Keratinocyte (primary cell): ENCODE data around the gene ECEL1. TPM values are rescaled to one million over a fixed set of nuclear protein-coding genes. Genes with fewer than 3 reads are reported as not detected.

ENCODE experiments used
- DNase-seq: peaks from one replicate; pipeline ENCODE4 v3.0.0-alpha.2; 2011; ENCODE audit warnings: low read depth, missing footprints, low spot score
- FAIRE-seq: peaks from 2 replicates; lab custom pipeline; 2011; peaks lifted over from hg19 to GRCh38; lab: Jason Lieb, UNC
- H2AFZ ChIP-seq: 2 replicates; pipeline ENCODE4 v1.6.0; 2012; ENCODE audit warnings: low read length, control low read depth, inconsistent platforms; ENCODE audit not compliant: control insufficient read depth
- H3K27ac ChIP-seq: 2 replicates; pipeline ENCODE4 v1.5.1; 2011; ENCODE audit warnings: low read length; ENCODE audit not compliant: control insufficient read depth, insufficient read depth
- H3K27me3 ChIP-seq: 3 replicates; pipeline ENCODE4 v1.6.0; 2011; ENCODE audit warnings: low read length; ENCODE audit not compliant: control insufficient read depth, insufficient read depth; ENCODE audit errors: extremely low read depth
- H3K36me3 ChIP-seq, 2 experiments: 2 replicates in 1 of 2; 3 replicates in 1 of 2; pipeline ENCODE4 v1.5.1; 2011; ENCODE audit warnings: low read length in 2 of 2, mild to moderate bottlenecking in 1 of 2; ENCODE audit not compliant: control insufficient read depth in 2 of 2, insufficient read depth in 2 of 2; ENCODE audit errors: extremely low read depth in 1 of 2
- H3K4me1 ChIP-seq: 3 replicates; pipeline ENCODE4 v1.5.1; 2011; ENCODE audit warnings: low read length; ENCODE audit not compliant: control insufficient read depth, insufficient read depth; ENCODE audit errors: extremely low read depth
- H3K4me2 ChIP-seq: 3 replicates; pipeline ENCODE4 v1.6.0; 2011; ENCODE audit warnings: low read depth, low read length; ENCODE audit not compliant: control insufficient read depth, insufficient read depth; ENCODE audit errors: extremely low read depth
- H3K4me3 ChIP-seq, 3 experiments: fragments of 200-600 bp in 1 of 3; sonication (generic) in 1 of 3; 2 replicates in 2 of 3; 3 replicates in 1 of 3; pipeline ENCODE4 v1.5.1; 2011 to 2016; ENCODE audit warnings: low read length in 3 of 3, mild to moderate bottlenecking in 3 of 3, control low read depth in 2 of 3, inconsistent platforms in 1 of 3, low read depth in 1 of 3, mixed read lengths in 1 of 3, mixed run types in 1 of 3, moderate library complexity in 1 of 3; ENCODE audit not compliant: control insufficient read depth in 2 of 3, insufficient read depth in 2 of 3; ENCODE audit errors: extremely low read depth in 1 of 3
- H3K79me2 ChIP-seq: 2 replicates; pipeline ENCODE4 v1.6.0; 2012; ENCODE audit warnings: low read length; ENCODE audit not compliant: control insufficient read depth, insufficient read depth
- H3K9ac ChIP-seq: 3 replicates; pipeline ENCODE4 v1.6.0; 2011; ENCODE audit warnings: low read length; ENCODE audit not compliant: control insufficient read depth, insufficient read depth; ENCODE audit errors: extremely low read depth
- H3K9me1 ChIP-seq: 3 replicates; pipeline ENCODE4 v1.6.0; 2011; ENCODE audit warnings: low read length; ENCODE audit not compliant: control insufficient read depth, insufficient read depth; ENCODE audit errors: extremely low read depth
- H3K9me3 ChIP-seq: 2 replicates; pipeline ENCODE4 v1.5.1; 2012; ENCODE audit warnings: low read depth, low read length; ENCODE audit not compliant: control insufficient read depth
- H4K20me1 ChIP-seq: 3 replicates; pipeline ENCODE4 v1.6.0; 2011; ENCODE audit warnings: low read length; ENCODE audit not compliant: control insufficient read depth, insufficient read depth; ENCODE audit errors: extremely low read depth
- CTCF ChIP-seq, 3 experiments: IDR thresholded peaks in 1 of 3; conservative IDR thresholded peaks in 1 of 3; optimal IDR thresholded peaks in 1 of 3; 2 replicates in 2 of 3; 3 replicates in 1 of 3; pipeline versions ENCODE3 to v1.5.1; 2011; ENCODE audit warnings: low read length in 3 of 3, mild to moderate bottlenecking in 3 of 3, moderate library complexity in 2 of 3, control low read depth in 1 of 3, inconsistent platforms in 1 of 3; ENCODE audit not compliant: insufficient read depth in 2 of 3; ENCODE audit errors: extremely low read depth in 1 of 3
- EZH2 ChIP-seq: IDR thresholded peaks from one replicate; pipeline ENCODE4 v1.6.1; 2012; ENCODE audit warnings: inconsistent platforms, mild to moderate bottlenecking, low read length, moderate library complexity
- dilution Hi-C: fragments of 300-500 bp; cut with MboI; formaldehyde crosslinking; loops from one replicate; pipeline ENCODE4 v1.7.0; 2020; ENCODE audit warnings: low sequenced_read_pairs; ENCODE audit not compliant: extremely low pct_ligation_motif_present
- polyA plus RNA-seq, 5 experiments: library from polyadenylated mRNA; depleted of rRNA in 3 of 5; stranded (reverse) in 3 of 5; stranded (forward) in 1 of 5; unstranded in 1 of 5; fragments of >200 nt; gene quantifications; 1 replicate in 1 of 5; 2 replicates in 3 of 5; 3 replicates in 1 of 5; pipeline versions ENCODE4 v1.2.1 to v1.2.3, GENCODE V29; 2011 to 2012; ENCODE audit warnings: missing spikeins in 2 of 5, low read depth in 1 of 5, low replicate concordance in 1 of 5

Gene ECEL1
- polyA plus RNA-seq, 1 donor (not counting 4 experiments of a cell fraction or from before 2014, with no cell fraction given) = not detected

- Histone ChIP-seq H3K27me3 (peaks cover 36% of the 10 kb centered on the region), H3K4me3 (no peak overlapping the region), H4K20me1 (no peaks in the 10 kb centered on the region), H3K79me2 (no peaks in the 10 kb centered on the region), H3K9ac (no peak overlapping the region), H3K4me1 (no peaks in the 10 kb centered on the region), H3K4me2 (no peak overlapping the region), H3K9me3 (no peaks in the 10 kb centered on the region), H2AFZ (no peak overlapping the region), H3K36me3 (no peaks in the 10 kb centered on the region), H3K9me1 (no peaks in the 10 kb centered on the region), H3K27ac (no peak overlapping the region)
- DNase-seq = no peak
- dilution Hi-C loops = no loop called here
- TF ChIP-seq CTCF (optimal IDR thresholded peaks at IDR 0.05 in 1 of 3, IDR thresholded peaks at IDR 0.05 in 1 of 3, conservative IDR thresholded peaks at IDR 0.05 in 1 of 3; ENCODE audit: extremely low read depth in 1 of 3, insufficient read depth in 2 of 3, low read length in 3 of 3) = no peak
- no peak for TF ChIP-seq EZH2
- no peak for FAIRE-seq
These were observed 38.8 kb upstream of the ECEL1 start for GRCh38 chr2:232526372-232526941.

GRCh38 chr2:232525791-232526371 is 38.2 kb upstream of the ECEL1 start, which contains the start of gene CHRND:
Gene CHRND (plus strand): TSS chr2:232526160. CDS start chr2:232526216, 56 bp downstream.
- Histone ChIP-seq H3K4me3 (no peak within 1 kb of the TSS), H3K36me3 (no peaks in the 10 kb centered on the region), H3K4me2 (no peak within 1 kb of the TSS), H3K9me1 (no peaks in the 10 kb centered on the region), H4K20me1 (no peaks in the 10 kb centered on the region), H3K9me3 (no peaks in the 10 kb centered on the region), H3K27ac (no peak within 1 kb of the TSS), H3K4me1 (no peaks in the 10 kb centered on the region), H2AFZ (no peak within 1 kb of the TSS), H3K79me2 (no peaks in the 10 kb centered on the region), H3K27me3 (peaks cover 42% of the 10 kb centered on the region), H3K9ac (no peak within 1 kb of the TSS)
- dilution Hi-C loops = no loop called here
- DNase-seq (no peak), FAIRE-seq (no peak)
- TF ChIP-seq EZH2 (no peak), CTCF (optimal IDR thresholded peaks at IDR 0.05 in 1 of 3, IDR thresholded peaks at IDR 0.05 in 1 of 3, conservative IDR thresholded peaks at IDR 0.05 in 1 of 3; ENCODE audit: extremely low read depth in 1 of 3, insufficient read depth in 2 of 3, low read length in 3 of 3) (no peak)
